Stimulated activated naive CD8-positive, alpha-beta T cell treated with anti-CD3 and anti-CD28 coated beads, Interleukin-15, Interleukin-2, amounts not matched to agents 100 ng/mL and 50 ng/mL, for 24 hours (primary cell): ENCODE results near the gene TBXAS1.

Experiments
- H3K27ac Mint-ChIP-seq: one replicate; pipeline ENCODE4 v1.8.0; 2021; ENCODE audit warnings: mild to moderate bottlenecking, mixed read lengths
- H3K27me3 Mint-ChIP-seq: one replicate; pipeline ENCODE4 v1.8.0; 2021; ENCODE audit warnings: mixed read lengths
- H3K36me3 Mint-ChIP-seq: one replicate; pipeline ENCODE4 v1.8.0; 2021; ENCODE audit warnings: low read depth, mixed read lengths
- H3K4me1 Mint-ChIP-seq: one replicate; pipeline ENCODE4 v1.8.0; 2021; ENCODE audit warnings: low read depth, mixed read lengths
- H3K4me3 Mint-ChIP-seq: one replicate; pipeline ENCODE4 v1.8.0; 2021; ENCODE audit warnings: mild to moderate bottlenecking, mixed read lengths
- H3K9me3 Mint-ChIP-seq: one replicate; pipeline ENCODE4 v1.8.0; 2021; ENCODE audit warnings: mixed read lengths

The TBXAS1 gene

GRCh38 chr7:140033779-140034363 lies 204.8 kb downstream of the TBXAS1 start:
- no peak overlapping the region for H3K27ac Mint-ChIP-seq
- H3K4me3 Mint-ChIP-seq = no peak overlapping the region
- H3K4me1 Mint-ChIP-seq = peaks cover 29% of the 10 kb centered on the region
- peaks cover 57% of the 10 kb centered on the region for H3K36me3 Mint-ChIP-seq
- H3K27me3 Mint-ChIP-seq = no peaks in the 10 kb centered on the region
- H3K9me3 Mint-ChIP-seq = no peaks in the 10 kb centered on the region

DNA sequence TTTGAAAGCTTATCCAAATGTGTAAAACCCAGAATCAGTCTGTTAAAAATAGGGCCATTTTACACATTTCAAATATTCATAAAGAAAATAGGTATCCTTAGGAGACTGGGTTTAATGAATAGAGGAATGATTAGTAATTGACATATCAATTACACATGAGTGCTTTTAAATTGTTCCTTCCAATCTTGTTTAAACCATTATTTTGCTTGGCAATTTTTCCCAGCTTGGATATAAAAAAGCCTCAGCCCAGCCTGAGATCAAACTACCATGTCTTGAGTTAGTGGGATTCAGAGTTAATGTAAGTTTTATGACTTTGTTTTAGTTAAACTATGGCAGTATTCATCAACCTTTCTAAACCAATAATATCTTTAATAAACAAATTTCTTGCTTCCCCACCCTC lies 205.4 kb downstream of the TBXAS1 start:
- peaks cover 59% of the 10 kb centered on the region for H3K36me3 Mint-ChIP-seq
- no peaks in the 10 kb centered on the region for H3K9me3 Mint-ChIP-seq
- no peak overlapping the region for H3K27ac Mint-ChIP-seq
- H3K4me1 Mint-ChIP-seq = peaks cover 29% of the 10 kb centered on the region
- H3K27me3 Mint-ChIP-seq = no peaks in the 10 kb centered on the region
- H3K4me3 Mint-ChIP-seq = no peak overlapping the region

GRCh38 chr7:140035400-140036223 lies 206.5 kb downstream of the TBXAS1 start:
- no peak overlapping the region for H3K27ac Mint-ChIP-seq
- H3K27me3 Mint-ChIP-seq = no peaks in the 10 kb centered on the region
- H3K4me1 Mint-ChIP-seq = peaks cover 29% of the 10 kb centered on the region
- no peak overlapping the region for H3K4me3 Mint-ChIP-seq
- no peaks in the 10 kb centered on the region for H3K9me3 Mint-ChIP-seq
- H3K36me3 Mint-ChIP-seq = peaks cover 64% of the 10 kb centered on the region

DNA sequence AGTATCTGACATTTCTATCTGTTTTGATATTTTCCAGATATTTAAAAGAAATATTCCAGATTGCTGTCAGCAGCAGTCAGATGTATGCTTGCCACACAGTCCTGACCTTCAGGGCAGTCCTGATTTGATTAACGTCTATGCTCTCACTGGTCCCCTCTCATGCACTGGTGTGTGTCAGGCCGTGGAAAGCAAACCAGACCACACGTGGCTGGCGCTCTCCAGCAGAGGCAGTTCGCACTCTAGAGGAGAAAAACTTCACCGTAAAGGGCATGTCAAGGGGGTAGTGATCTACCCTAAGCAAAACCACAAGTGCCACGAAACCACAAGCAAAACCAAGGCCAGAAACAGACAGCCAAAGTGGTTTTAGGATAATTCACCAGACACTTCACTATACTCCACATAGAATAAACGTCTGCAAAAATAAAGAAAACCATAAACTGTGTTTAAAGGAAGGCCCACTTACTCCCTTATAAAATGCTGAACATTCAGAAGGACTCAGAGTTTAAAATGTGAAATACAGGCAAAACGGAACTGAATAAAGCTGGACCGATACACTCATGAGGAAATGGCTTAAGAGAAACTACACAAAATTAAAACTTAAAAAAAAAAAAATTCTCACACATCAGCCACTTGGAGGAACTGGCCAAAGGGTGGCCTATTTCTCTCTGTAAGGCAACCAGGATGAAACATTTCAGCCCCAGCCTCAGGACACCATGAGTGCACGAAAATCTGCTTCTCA lies 207.3 kb downstream of the TBXAS1 start:
- peaks cover 68% of the 10 kb centered on the region for H3K36me3 Mint-ChIP-seq
- H3K27me3 Mint-ChIP-seq = no peaks in the 10 kb centered on the region
- H3K4me3 Mint-ChIP-seq = no peak overlapping the region
- H3K9me3 Mint-ChIP-seq = no peaks in the 10 kb centered on the region
- H3K4me1 Mint-ChIP-seq = peaks cover 29% of the 10 kb centered on the region
- H3K27ac Mint-ChIP-seq = peak overlapping the region; percentile 65

DNA sequence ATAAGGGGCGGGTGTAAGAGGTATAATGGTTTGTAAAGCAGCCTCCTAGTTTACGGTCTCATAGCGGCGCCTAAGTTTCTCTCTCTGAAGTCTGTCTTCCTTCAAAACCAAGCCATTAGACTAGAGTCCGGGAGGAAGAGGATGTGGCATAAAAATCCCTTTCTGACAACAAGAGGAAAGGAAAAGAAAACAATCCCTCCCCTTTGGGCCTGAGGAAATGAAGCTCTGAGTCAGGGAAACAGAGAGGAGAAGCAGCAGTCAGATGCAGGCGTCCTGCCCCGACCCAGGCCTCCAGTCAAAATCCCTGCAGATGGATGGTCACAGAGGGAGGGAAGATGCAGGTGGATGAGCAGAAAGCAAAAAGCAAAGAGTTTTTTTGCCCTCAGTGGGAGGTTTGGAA lies 210.0 kb downstream of the TBXAS1 start:
- no peak overlapping the region for H3K4me3 Mint-ChIP-seq
- H3K9me3 Mint-ChIP-seq = no peaks in the 10 kb centered on the region
- no peak overlapping the region for H3K27ac Mint-ChIP-seq
- H3K4me1 Mint-ChIP-seq = peaks cover 18% of the 10 kb centered on the region
- H3K27me3 Mint-ChIP-seq = no peaks in the 10 kb centered on the region
- H3K36me3 Mint-ChIP-seq = peaks cover 70% of the 10 kb centered on the region

GRCh38 chr7:140039896-140040295 lies 210.8 kb downstream of the TBXAS1 start:
- Mint-ChIP-seq H3K36me3 (peaks cover 71% of the 10 kb centered on the region), H3K4me3 (no peak overlapping the region), H3K27me3 (no peaks in the 10 kb centered on the region), H3K9me3 (no peaks in the 10 kb centered on the region), H3K4me1 (peaks cover 18% of the 10 kb centered on the region), H3K27ac (no peak overlapping the region)

DNA sequence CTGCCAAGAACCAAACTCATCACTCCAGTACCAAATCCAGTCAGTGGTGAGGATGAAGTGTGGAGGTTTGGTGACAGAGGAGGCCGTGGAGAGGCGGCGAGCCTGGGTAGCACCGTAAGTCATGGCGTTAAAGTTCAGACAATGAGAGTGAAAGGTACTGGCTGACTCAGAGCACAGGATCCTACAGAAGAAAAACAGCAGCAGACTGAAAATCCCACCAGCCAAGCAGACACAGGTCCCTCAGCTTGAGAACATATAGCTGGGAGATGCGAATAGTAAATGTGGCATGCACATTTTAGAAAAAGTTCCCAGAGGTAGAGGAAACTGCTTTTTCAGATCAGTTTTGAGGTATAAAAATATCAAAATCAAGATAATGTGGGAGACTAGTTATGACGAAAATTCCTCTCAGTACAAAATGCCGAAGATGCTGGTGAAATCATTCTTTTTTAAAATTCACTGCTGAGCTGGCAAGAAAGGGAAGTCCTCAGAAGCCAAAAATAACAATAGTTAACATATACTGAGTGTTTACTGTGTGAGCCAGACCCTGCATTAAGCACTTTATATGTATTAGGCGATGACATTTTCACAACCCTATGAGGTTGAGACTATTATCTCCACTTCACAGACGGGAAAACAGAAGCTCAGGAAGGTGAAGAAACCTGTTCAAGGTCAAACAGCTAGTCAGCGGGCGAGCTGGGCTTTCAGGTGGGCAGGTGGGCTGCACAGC lies 212.8 kb downstream of the TBXAS1 start:
- Mint-ChIP-seq H3K4me1 (peaks cover 8% of the 10 kb centered on the region), H3K36me3 (peaks cover 77% of the 10 kb centered on the region), H3K27me3 (no peaks in the 10 kb centered on the region), H3K9me3 (no peaks in the 10 kb centered on the region), H3K4me3 (no peak overlapping the region), H3K27ac (no peak overlapping the region)

- Mint-ChIP-seq H3K4me3 (no peak overlapping the region), H3K9me3 (no peaks in the 10 kb centered on the region), H3K4me1 (peaks cover 7% of the 10 kb centered on the region), H3K36me3 (peaks cover 72% of the 10 kb centered on the region), H3K27ac (no peak overlapping the region), H3K27me3 (no peaks in the 10 kb centered on the region)
Observed at GRCh38 chr7:140042386-140042670, 213.3 kb downstream of the TBXAS1 start.

DNA sequence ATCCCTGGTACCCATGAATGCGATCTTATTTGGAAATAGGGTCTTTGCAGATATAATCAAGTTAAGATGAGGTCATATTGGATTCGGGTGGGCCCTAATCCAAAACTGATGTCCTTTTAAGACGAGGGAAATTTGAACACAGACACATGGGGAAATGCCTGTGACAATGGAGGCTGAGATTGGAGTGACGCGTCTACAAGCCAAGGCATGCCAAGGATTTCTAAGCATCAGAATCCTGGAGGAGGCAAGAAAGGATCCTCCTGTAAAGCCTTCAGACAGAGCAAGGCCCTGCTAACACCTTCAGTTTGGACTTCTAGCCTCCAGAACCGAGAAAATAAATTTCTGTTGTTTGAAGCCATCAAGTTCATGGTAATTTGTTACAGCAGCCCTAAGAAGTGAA lies 215.2 kb downstream of the TBXAS1 start:
- no peaks in the 10 kb centered on the region for H3K27me3 Mint-ChIP-seq
- peaks cover 62% of the 10 kb centered on the region for H3K36me3 Mint-ChIP-seq
- peaks cover 7% of the 10 kb centered on the region for H3K4me1 Mint-ChIP-seq
- H3K27ac Mint-ChIP-seq = no peak overlapping the region
- H3K4me3 Mint-ChIP-seq = no peak overlapping the region
- H3K9me3 Mint-ChIP-seq = no peaks in the 10 kb centered on the region

DNA sequence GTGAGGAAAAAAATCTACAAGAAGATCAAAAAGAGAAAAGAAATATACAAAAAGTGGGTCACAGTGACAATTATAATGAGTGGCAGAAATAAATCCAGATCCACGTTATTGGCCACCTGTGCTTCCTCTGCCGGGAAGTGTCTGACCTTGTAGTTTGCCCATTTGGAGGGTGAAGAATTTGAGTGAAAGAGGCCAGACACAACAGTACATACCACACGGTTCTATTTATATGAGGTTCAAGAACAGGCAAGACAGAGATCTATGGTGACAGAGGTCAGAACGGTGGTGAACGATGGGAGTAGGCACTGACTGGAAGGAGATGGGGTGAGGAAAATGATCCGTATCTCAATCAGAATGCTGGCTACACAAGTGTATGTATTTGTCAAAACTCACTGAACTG lies 216.6 kb downstream of the TBXAS1 start:
- H3K27me3 Mint-ChIP-seq = no peaks in the 10 kb centered on the region
- H3K36me3 Mint-ChIP-seq = peaks cover 57% of the 10 kb centered on the region
- peaks cover 13% of the 10 kb centered on the region for H3K4me1 Mint-ChIP-seq
- H3K9me3 Mint-ChIP-seq = no peaks in the 10 kb centered on the region
- no peak overlapping the region for H3K27ac Mint-ChIP-seq
- no peak overlapping the region for H3K4me3 Mint-ChIP-seq

DNA sequence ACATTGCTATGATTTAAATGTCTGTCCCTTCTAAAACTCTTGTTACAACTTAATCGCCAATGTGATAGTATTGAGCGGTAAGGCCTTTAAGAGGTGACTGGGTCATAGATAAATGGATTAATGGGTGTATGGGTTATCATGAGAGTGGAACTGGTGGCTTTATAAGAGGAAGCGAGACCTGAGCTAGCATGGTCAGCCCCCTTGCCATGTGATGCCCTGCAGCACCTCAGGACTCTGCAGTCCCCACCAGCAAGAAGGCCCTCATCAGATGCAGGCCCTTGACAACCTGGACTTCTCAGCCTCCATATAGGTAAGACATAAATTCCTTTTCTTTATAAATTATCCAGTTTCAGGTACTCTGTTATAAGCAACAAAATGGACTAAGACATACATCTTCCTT lies 218.1 kb downstream of the TBXAS1 start:
- peaks cover 48% of the 10 kb centered on the region for H3K36me3 Mint-ChIP-seq
- peaks cover 13% of the 10 kb centered on the region for H3K4me1 Mint-ChIP-seq
- no peak overlapping the region for H3K27ac Mint-ChIP-seq
- no peaks in the 10 kb centered on the region for H3K27me3 Mint-ChIP-seq
- H3K9me3 Mint-ChIP-seq = no peaks in the 10 kb centered on the region
- H3K4me3 Mint-ChIP-seq = no peak overlapping the region

DNA sequence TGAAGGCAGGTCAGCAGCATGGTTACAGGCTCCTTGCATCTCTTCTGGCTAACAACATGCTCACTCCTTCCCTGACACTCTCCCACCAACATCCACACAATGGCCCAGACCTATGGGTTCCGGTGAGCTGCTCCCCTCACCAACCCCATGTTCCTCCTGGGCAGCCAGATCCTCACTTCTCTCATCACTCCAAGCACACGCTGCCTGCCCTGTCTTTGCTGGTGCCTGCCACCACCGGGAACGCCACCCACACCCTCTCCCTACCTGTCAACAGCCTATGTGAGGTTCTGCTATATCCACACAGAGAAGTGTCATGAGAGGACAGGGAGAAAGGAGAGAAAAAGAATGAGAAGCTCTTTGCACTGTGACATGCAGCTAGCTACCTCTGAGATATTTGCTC lies 219.1 kb downstream of the TBXAS1 start:
- Mint-ChIP-seq H3K9me3 (no peaks in the 10 kb centered on the region), H3K4me1 (peaks cover 14% of the 10 kb centered on the region), H3K36me3 (peaks cover 51% of the 10 kb centered on the region), H3K27ac (peak overlapping the region; percentile 23), H3K27me3 (no peaks in the 10 kb centered on the region), H3K4me3 (no peak overlapping the region)

- peaks cover 23% of the 10 kb centered on the region for H3K4me1 Mint-ChIP-seq
- no peak overlapping the region for H3K27ac Mint-ChIP-seq
- H3K9me3 Mint-ChIP-seq = no peaks in the 10 kb centered on the region
- peaks cover 55% of the 10 kb centered on the region for H3K36me3 Mint-ChIP-seq
- H3K27me3 Mint-ChIP-seq = no peaks in the 10 kb centered on the region
- H3K4me3 Mint-ChIP-seq = no peak overlapping the region
Observed at GRCh38 chr7:140048989-140049338, 219.9 kb downstream of the TBXAS1 start.

DNA sequence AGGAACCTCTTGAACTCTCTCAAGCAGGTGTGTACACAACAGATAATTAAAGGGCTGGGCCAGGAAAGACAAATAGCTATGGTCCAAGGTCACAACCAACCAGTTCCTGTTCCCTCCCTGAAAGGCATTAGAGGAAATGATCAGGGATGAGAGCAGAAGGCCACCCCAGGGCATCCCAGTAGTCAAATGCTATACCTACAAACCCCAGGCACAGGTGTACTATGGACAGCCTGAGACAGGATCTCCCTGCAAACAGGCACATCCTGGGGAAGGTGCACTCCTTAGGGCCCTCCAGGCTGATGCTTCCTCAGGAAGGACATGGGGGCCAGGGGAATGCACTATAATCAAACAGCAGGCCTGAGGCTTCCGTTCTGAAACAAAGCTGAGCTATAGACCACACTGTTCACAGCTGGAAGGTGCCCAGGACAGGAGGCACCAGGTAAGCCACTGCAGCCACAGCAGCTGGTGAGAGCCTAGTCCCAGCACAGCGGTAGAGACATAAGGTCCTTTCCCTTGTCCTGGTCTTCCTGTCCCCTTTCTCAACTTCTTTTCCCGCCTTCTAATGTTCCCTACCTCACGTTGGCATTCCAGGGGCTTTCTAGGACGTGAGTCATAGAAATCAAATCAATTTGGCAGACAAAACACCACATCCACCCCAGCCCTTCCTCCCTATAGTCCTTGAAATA lies 220.4 kb downstream of the TBXAS1 start:
- Mint-ChIP-seq H3K9me3 (no peaks in the 10 kb centered on the region), H3K27me3 (no peaks in the 10 kb centered on the region), H3K4me3 (no peak overlapping the region), H3K4me1 (peaks cover 28% of the 10 kb centered on the region), H3K36me3 (peaks cover 51% of the 10 kb centered on the region), H3K27ac (no peak overlapping the region)
